Measurements from ENCODE around the gene SCGB1A1.
A peak's percentile ranks its signal among the peaks of the same experiment; 100 is the strongest.

SCGB1A1 gene

GRCh38 chr11:62450543-62451240 is 31.9 kb downstream of the SCGB1A1 start:
- peak; percentile 53 for DNase-seq

- no peak for DNase-seq
Observed at GRCh38 chr11:62451241-62451621, 32.4 kb downstream of the SCGB1A1 start.

DNA sequence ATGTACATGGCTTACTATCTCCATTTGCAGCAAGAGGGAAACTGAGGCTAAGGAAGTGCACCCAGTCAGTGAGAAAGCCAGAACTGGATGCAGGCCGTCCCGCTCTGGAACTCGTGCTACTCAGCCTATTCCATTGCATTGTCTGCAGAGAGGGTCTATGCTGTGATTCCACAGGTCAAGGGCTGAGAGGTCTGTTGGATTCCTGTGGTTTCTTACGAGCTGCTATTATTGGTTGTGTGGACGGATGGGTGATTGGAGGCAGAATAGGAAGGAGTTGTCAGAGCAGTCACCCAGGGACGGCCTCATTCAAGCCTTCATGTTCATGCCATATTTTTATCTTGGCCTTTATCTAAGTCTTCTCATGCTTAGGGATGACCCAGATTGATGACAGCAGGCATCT is 33.4 kb downstream of the SCGB1A1 start:
- no peak for DNase-seq

DNA sequence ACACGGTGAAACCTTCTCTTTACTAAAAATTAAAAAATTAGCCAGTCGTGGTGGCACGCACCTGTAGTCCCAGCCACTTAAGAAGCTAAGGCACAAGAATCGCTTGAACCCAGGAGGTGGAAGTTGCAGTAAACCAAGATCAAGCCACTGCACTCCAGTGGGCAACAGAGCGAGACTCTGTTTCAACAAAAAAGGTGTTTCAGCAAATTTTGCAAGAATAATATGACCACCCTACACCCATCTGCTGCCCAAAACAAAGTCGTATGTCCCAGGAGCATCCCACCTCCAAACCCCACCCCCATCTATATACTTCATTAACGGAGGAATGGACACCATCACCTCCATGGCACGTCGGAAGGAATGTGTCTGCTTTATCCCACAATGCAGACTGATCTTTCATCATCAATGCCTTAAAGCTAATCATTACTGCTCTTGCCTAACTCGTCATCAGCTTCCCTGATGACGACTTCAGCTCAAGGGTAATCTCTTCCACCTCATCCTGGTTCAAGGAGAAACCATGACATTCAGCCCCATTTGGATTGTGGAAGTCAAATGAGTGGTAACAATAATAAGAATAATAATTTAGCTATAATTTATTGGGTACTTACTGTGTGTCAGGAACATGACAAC is 34.1 kb downstream of the SCGB1A1 start:
- no peak for DNase-seq

DNA sequence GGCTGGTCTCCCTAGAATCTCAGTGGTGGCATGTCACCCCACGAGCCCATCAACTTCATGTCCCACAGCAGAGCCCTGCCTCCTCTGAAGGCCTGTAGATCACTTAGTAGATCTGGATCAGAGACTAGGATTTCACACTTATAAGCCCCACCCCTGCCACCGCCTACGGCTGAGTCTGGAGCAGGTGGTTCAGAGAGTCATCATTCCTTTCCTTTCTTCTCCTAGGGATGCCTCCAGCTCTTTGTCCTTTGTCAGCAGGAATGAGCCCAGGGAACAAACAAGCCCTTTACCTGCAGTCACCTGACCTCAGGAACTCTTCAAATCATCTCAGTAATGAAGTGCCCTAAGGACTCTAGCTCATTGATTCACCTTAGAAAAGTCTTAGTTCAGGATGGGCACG is 37.8 kb downstream of the SCGB1A1 start:
- DNase-seq: no peak

GRCh38 chr11:62457478-62457877 is 38.6 kb downstream of the SCGB1A1 start:
- DNase-seq: no peak

DNA sequence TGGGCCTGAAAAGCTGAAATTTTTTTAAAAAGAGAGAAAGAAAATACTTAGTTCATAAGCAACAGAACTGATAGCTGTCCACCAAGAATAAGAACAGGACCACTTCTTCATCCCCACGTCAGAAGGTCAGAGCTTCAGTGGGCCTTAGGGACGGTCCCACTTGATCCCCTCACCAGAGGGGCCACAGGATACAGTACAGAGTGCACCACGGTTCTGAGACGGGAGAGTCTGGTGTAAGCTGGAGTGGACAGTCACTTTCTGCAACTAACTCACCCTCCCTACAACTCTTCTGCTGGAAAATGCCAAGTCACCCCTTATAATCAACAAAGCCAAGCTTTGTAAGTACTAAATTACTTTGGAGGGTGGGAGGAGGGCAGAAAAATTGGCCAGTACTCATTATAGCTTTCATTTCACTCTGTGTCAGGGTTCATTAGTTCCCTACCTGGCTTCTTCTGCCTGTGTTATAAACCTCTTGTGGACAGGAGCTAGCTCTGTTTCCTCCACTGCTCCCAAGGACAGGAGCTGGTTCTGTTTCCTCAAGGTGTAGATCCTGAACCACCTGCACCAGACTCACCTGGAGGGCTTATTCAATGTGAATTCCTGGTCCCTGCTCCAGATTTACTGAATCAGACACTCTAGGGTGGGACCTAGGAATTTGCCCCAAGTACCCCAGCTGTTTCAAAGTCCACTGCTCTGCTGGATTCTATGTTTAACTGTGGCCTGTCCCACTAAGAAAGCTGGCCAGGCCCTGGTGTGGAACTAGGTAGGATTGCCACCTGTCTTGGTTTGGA is 39.6 kb downstream of the SCGB1A1 start:
- DNase-seq: no peak

DNA sequence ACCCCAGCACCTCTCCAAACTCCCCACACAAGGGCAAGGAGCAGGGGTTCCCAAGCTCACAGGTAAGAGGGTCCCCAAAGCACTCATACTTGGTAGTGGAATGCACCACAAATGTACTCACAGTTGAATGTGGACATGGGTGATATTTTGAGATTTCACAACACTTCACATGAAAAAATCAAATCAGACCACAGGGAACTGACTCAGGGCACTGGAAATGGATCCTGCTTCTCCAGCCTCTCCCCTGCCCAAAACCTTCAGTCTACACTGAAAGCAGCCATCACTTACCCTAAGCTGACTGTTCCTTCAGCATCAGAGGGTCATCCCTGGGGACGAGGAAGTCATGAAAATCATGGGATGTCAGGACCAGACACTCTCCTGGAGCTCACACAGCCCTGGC is 40.2 kb downstream of the SCGB1A1 start:
- DNase-seq: no peak

- no peak for DNase-seq
Observed at GRCh38 chr11:62461740-62462507, 43.1 kb downstream of the SCGB1A1 start.

DNA sequence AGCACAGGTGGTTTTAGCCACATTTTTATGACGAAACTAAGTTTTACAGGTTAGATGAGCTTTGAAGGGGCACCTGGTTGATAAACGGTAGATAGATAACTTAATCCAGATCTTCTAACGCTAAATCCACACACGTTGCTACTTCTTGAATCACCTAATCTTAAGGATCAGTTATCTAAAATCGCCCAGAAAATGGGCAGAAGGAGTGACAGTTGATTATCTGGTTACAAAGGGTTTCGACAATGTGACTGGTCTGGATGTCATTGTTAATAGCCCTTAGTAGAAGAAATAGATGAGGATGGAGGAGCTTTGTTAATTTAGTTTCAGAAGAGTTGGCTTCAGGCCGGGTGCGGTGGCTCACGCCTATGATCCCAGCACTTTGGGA is 43.7 kb downstream of the SCGB1A1 start:
- DNase-seq: no peak

DNA sequence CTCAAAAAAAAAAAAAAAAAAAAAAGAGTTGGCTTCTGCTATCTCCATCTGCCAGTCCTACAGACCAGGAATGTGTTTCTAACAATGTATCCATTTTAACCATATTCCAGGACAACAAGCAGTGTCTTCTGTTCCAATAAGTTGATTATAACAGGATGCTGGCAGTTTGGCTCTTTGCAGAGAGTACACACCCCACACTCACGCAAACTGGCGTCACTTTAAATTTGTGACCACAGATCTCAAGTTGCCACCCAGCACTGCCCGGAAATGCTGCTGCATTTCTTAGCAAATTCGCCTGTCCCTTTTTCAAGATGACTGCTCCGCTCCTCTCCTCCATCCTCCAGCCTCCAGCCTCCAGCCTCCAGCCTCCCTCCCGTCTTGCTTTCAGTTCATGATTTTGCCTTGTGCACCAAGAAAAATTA is 44.3 kb downstream of the SCGB1A1 start:
- no peak for DNase-seq

GRCh38 chr11:62464655-62465054 is 45.8 kb downstream of the SCGB1A1 start:
- no peak for DNase-seq

DNA sequence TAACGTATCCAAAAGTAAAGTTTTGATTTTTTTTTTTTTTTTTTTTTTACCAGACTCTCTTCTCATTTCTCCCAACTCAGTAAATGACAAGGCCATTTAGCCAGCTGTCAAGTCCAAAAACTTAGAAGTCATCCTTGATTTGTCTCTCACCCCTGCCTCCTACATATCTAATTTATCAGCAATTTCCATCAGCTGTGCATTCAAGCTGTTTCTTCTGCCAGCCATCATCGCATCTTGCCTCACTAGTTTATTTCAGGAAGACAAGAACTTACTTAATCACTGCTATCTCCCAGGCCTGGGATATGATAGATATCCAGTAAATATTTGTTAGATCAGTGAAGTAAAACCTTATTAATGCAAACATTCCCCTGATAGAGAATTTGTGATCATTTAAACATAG is 47.6 kb downstream of the SCGB1A1 start:
- no peak for DNase-seq

DNA sequence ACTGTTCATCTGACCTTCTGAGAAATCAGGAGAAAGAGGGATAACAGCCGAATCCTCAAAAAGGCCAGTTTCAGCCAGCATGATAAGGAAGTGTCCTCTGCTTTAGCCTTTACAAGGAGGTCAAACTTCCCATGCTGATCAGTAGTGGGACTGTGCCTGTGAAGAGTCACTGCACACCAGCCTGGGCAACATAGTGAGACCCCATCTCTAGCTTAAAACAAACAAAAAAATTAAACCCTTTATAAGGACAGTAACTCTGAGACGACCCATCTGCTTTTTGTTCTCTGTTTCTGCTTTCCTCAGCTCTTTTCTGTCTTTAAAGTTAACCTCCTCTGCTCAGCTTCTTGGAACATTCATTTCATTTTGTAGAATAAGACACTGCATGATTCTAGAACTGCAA is 49.7 kb downstream of the SCGB1A1 start:
- DNase-seq: no peak

- DNase-seq: no peak
Observed at GRCh38 chr11:62471603-62472002, 52.8 kb downstream of the SCGB1A1 start.

DNA sequence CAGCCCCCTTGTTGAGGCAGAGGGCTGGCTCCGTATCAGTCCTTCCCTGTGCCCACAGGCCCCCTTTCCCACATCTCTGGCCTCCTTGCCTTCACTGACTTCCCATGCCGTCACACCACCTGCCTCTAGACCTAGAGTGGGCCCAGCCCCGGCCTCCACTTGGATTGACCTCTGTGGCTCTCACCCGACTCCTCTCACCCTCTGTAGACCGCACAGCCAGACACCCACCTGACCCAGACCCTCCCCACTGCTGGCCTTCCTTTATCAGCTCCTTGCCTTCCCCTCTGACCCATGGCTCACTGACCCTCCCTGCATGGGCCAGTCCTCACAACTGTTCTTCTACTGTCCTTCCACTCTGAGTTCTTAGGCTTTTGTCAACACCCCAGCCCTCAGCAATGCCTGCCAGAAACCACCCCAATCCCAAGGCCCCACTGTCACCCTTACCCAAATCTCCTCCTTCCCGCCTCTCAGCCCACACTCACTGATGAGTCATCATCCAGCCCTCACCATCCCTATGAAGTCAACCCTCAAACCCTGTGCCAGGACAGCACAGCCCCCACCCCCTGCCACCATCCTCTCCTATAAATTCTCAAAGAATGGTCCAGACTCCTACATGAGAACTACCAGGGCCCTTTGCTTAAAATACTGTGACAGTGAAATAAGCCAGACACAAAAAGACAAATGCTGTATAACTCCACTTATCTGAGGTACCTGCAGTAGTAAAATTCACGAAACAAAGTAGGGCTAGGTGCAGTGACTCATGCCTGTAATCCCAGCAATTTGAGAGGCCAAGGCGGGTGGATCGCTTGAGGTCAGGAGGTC is 53.4 kb downstream of the SCGB1A1 start:
- no peak for DNase-seq

Measured in 8988T (cell line).